HG03159 (cell line): ENCODE data around the gene PLEKHH3.
A peak's percentile ranks its signal among the peaks of the same experiment; 100 is the strongest.
"Not testable (repeated sequence)": the region's sequence is repeated elsewhere in the genome, so short reads cannot be mapped to it uniquely, and the experiment has no call there.

Source experiments
- ATAC-seq: cut with Tn5 transposase; IDR thresholded peaks from one replicate; pipeline ENCODE4 v1.9.1; 2021; ENCODE audit warnings: mild to moderate bottlenecking, moderate library complexity; ENCODE audit not compliant: unreplicated experiment

The PLEKHH3 gene

DNA sequence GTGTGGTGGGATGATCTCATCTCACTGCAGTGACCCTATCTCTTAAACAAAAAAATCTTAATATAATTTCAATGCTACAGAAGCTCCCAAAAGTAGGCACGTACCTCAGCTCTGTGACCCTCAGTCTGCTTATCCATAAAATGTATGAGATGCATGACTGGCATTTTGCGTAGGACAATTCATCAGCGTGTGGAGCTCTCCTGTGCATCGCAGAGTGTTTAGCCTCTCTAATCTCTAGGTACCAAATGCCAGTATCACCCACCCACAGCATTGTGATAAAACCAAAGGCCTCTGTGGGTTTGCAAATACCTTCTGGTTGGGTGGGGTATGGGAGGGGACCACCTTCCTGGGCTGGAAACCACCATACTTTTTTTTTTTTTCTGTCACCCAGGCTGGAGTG, 36.7 kb downstream of the PLEKHH3 start:
- no peak for ATAC-seq

DNA sequence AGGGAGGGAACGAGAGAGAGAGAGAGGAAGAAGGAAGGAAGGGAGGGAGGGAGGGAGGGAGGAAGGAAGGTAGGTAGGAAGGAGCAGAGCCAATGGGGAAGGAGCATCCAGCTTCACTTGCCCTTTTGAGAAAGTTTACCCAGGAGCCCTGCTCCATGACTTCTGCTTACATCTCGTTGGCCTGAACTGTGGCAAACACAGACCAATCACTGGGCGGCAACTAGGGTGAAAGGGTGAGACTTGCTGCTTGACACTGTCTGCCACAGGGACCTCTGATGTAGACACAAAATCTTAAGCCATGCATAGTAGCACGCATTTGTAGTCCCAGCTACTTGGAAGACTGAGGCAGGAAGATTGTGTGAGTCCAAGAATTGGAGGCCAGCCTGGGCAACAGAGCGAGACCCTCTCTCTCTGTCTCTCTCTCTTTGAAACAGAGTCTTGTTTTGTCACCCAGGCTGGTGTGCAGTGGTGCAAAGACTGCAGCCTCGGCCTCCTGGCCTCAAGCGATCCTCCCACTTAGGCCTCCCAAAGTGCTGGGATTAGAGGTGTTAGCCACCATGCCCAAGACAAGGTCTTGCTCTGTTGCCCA, 37.2 kb downstream of the PLEKHH3 start:
- ATAC-seq = no peak

GRCh38 chr17:42632949-42633444, 43.8 kb downstream of the PLEKHH3 start:
- no peak for ATAC-seq

DNA sequence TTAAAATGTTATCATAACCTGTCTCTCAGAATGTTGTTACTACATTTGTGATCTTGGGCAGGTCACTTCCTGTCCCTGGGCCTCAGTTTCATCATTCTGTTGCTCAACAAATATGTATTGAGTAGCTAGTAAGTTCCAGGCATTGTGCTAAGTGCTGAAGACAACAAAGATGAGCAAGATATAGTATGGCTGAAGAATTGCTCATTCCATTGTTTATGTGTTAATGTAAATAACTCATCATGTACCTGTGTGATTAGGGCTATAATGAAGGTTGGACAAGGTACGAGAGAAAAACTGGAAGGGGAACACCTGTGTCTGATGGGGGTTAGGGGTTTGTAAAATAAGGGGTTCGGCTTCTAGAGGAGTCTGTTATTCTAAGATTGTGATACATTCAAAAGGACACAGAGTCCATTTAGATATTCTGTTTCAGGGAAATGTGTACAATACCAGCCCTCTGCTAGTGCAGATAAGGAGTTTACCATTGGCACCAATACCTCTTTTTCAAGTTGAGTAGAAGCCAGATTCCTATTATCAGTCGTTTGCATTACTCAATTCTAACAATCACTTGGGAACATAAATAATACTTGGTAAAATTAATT, 47.3 kb downstream of the PLEKHH3 start:
- ATAC-seq = no peak

DNA sequence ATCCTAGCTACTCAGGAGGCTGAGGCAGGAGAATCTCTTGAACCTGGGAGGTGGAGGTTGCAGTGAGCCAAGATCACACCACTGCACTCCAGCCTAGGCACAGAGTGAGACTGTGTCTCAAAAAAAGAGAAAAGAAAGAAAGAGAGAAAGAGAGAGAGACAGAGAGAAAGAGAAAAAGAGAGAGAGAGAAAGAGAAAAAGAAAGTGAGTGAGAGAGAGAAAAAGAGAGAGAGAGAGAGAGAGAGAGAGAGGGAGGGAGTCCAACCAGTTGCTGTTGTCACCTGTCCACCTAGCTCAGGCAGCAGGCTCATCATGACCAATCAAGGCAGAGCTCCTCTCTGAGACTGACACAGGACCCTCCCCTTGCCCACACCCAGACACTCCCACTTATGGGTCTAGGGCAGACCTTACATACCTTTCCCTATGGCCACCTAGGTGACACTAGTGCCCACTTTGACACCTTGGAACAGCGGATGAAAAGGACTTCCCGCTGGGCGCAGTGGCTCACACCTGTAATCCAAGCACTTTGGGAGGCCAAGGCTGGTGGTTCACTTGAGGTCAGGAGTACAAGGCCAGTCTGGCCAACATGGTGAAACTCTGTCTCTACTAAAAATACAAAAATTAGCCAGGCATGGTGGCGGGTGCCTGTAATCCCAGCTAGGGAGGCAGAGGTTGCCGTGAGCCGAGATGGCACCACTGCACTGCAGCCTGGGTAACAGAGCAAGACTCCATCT, 49.6 kb downstream of the PLEKHH3 start:
- not testable (repeated sequence) for ATAC-seq

GRCh38 chr17:42623732-42624596, 52.8 kb downstream of the PLEKHH3 start:
- no peak for ATAC-seq

DNA sequence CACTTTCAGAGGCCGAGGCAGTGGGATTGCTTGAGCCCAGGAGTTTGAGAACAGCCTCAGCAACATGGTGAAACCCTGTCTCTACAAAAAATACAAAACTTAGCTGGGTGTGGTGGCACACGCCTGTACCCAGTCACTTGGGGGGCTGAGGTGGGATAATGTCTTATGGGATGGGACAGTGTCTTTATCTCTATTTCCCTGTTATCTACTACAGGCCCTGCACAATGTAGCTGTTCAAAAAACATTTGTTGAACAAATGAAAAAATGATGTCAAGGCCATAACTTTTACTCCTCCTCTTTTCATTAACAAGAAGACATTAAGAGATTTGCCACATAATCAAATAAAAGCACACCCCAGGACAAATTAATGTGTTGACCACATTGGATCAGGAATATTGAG, 53.5 kb downstream of the PLEKHH3 start:
- ATAC-seq = no peak

GRCh38 chr17:42621987-42622386, 54.8 kb downstream of the PLEKHH3 start:
- not testable (repeated sequence) for ATAC-seq

GRCh38 chr17:42618442-42619150, 58.2 kb downstream of the PLEKHH3 start:
- peak; percentile 67 for ATAC-seq

GRCh38 chr17:42617956-42618431, 58.8 kb downstream of the PLEKHH3 start:
- ATAC-seq = peak; percentile 19
